ENCODE results near the gene CYTH3. TPM values are rescaled to one million over a fixed set of nuclear protein-coding genes. Genes with fewer than 3 reads are reported as not detected.

CYTH3 gene
- total RNA-seq, 1 experiment from 2014 or later: 16.7 TPM

DNA sequence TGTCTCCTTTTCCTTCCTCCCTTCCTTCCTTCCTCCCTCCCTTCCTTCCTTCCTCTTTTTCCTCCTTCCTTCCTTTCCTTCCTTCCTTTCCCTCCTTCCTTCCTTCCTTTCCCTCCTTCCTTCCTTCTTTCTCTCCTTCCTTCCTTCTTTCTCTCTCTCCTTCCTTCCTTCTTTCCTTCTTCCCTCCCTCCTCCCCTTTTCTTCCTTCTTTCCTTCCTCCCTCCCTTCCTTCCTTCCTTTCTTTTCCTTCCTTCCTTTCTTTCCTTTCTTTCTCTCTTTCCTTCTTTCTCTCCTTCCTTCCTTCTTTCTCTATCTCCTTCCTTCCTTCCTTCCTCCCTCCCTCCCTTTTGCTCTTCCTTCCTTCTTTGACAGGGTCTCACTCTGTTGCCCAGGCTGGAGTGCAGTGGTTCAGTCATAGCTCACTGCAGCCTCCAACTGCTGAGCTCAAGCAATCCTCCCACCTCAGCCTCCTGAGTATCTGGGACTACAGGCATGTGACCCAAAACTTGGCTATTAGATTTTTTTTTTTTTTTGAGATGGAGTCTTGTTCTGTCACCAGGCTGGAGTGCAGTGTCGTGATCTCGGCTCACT lies 15.9 kb upstream of the CYTH3 start:
- TF ChIP-seq ZNF274 (IDR thresholded peaks at IDR 0.05; ENCODE audit: low read depth, low read length) (no peak), EGR1 (IDR thresholded peaks at IDR 0.05; ENCODE audit: low read depth) (no peak), TCF7L2 (IDR thresholded peaks at IDR 0.05; ENCODE audit: borderline replicate concordance, extremely low read depth, insufficient read depth, insufficient read length) (no peak), RAD21 (IDR thresholded peaks at IDR 0.05; ENCODE audit: low read depth) (no peak), EZH2phosphoT487 (IDR thresholded peaks at IDR 0.05; ENCODE audit: borderline replicate concordance) (no peak), SIN3A (IDR thresholded peaks at IDR 0.05; ENCODE audit: low read depth) (no peak), FOSL1 (IDR thresholded peaks at IDR 0.05; ENCODE audit: low read depth) (no peak), JUND (IDR thresholded peaks at IDR 0.05) (no peak)
- TF ChIP-seq, protein P1, sequence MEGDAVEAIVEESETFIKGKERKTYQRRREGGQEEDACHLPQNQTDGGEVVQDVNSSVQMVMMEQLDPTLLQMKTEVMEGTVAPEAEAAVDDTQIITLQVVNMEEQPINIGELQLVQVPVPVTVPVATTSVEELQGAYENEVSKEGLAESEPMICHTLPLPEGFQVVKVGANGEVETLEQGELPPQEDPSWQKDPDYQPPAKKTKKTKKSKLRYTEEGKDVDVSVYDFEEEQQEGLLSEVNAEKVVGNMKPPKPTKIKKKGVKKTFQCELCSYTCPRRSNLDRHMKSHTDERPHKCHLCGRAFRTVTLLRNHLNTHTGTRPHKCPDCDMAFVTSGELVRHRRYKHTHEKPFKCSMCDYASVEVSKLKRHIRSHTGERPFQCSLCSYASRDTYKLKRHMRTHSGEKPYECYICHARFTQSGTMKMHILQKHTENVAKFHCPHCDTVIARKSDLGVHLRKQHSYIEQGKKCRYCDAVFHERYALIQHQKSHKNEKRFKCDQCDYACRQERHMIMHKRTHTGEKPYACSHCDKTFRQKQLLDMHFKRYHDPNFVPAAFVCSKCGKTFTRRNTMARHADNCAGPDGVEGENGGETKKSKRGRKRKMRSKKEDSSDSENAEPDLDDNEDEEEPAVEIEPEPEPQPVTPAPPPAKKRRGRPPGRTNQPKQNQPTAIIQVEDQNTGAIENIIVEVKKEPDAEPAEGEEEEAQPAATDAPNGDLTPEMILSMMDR (IDR thresholded peaks at IDR 0.05 in 2 of 3, conservative IDR thresholded peaks at IDR 0.05 in 1 of 3; ENCODE audit: borderline replicate concordance in 1 of 3, insufficient read depth in 1 of 3, low read depth in 2 of 3, low read length in 2 of 3): no peak
- Histone ChIP-seq H3K4me1 (ENCODE audit: control insufficient read depth in 1 of 2, insufficient read depth in 2 of 2, low read length in 2 of 2) (peaks cover 19 to 35% of the 10 kb centered on the region in 2 experiments), H3K9me3 (ENCODE audit: control insufficient read depth in 1 of 2, insufficient read depth in 1 of 2, low read depth in 1 of 2, low read length in 2 of 2) (no peaks in the 10 kb centered on the region), H3K79me2 (ENCODE audit: insufficient read depth, low read length) (no peaks in the 10 kb centered on the region), H3K4me3 (replicated peaks in 1 of 2; ENCODE audit: low read depth in 1 of 2, low read length in 2 of 2) (no peak overlapping the region), H3K4me2 (ENCODE audit: low read length) (no peak overlapping the region), H3K27ac (ENCODE audit: low read depth, low read length) (no peak overlapping the region), H3K9me2 (ENCODE audit: insufficient read depth) (no peaks in the 10 kb centered on the region), H3K27me3 (ENCODE audit: insufficient read depth, low read length) (no peaks in the 10 kb centered on the region), H3K9ac (ENCODE audit: low read length) (no peak overlapping the region), H4K20me1 (ENCODE audit: insufficient read depth) (no peaks in the 10 kb centered on the region), H3K36me3 (ENCODE audit: control insufficient read depth in 1 of 2, insufficient read depth in 2 of 2, low read length in 2 of 2) (no peaks in the 10 kb centered on the region), H2AFZ (ENCODE audit: low read depth, low read length, poor library complexity, severe bottlenecking) (no peak overlapping the region)
- ChIA-PET RAD21 (ENCODE audit: low non-redundant PET in 1 of 2, low total read pairs in 2 of 2, uncharacterized antibody in 2 of 2, unreplicated experiment in 2 of 2) (no interaction called here), POLR2A (no interaction called here), CTCF (no interaction called here)
- DNase-seq (ENCODE audit: low read depth, low spot score) (no peak), ATAC-seq (no peak)
- no TSS peak for BruUV-seq (replicated peaks)
- intact Hi-C loops (cut with micrococcal nuclease): no loop called here
